Activated T-helper 1 cell treated with anti-CD3 and anti-CD28 coated beads, Interleukin-2, amount 50 U/mL, for 16 hours (primary cell): ENCODE measurements around the gene TXLNA.

Experiments
- DNase-seq, 2 donors: peaks; one replicate each; pipeline ENCODE4 v3.0.0-alpha.2; 2020; ENCODE audit warnings: low read depth in 1 of 2, low spot score in 1 of 2

Gene TXLNA

GRCh38 chr1:32246888-32247273, 67.4 kb downstream of the TXLNA start, which contains the start of gene FAM167B:
Gene FAM167B (plus strand): TSS chr1:32247222. CDS start chr1:32247422, 200 bp downstream.
- DNase-seq: no peak

GRCh38 chr1:32247452-32247851, 68.0 kb downstream of the TXLNA start:
- no peak for DNase-seq
